ENCODE data around the gene POLR3A.

- TF ChIP-seq CTCF (IDR thresholded peaks at IDR 0.05; ENCODE audit: low read depth, low read length) = no peak
- TF ChIP-seq POLR2A (IDR thresholded peaks at IDR 0.05; ENCODE audit: extremely low read depth, insufficient read length) = no peak
- TF ChIP-seq MYC (IDR thresholded peaks at IDR 0.05; ENCODE audit: low read depth, low read length) = no peak
Measured at GRCh38 chr10:78045856-78046255, 16.5 kb upstream of the POLR3A start.

Measured in NB4 (cell line).